ENCODE measurements around the gene KCNQ1.
A peak's percentile ranks its signal among the peaks of the same experiment; 100 is the strongest.

Gene KCNQ1

DNA sequence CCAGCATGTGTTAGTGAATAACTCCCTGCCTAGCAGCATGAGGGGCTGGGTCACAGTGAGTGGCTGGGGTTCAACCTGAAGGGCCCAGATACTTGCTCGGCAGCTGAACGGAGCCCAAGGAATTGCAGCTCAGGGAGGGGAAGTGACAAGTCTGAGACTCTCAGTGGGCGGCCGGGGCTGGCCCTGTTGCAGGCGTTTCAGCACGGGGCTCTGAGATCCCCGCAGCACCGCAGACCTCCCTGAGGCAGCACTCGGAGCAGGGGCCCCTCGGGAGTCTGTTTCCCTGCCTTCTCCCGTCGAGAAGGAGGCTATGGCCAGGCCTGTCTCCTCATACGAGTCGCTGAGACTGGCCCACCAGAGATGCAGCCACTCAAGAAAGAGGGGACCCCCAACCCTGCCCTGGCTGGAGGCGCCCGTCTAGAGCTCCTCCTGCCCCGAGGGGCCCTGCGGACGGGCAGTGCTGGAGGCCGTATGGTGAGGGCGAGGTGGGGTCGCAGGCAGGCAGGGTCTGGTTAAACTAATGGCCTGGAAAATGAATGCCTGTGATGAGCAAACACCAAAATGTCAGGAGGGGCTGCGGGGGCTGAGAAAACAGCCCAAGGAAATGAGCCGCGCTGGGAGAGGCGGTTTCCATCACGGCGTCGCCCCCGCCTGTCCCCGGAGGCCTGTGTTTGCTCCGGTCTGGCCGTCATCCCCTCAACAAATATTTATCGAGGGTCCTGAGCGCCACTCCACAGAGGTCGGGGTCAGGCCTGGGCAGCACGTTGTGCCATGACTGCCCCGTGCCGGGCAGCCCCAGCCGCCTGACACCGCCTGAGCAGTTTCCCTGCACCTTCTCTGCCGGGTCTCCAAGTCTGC, 35.0 kb upstream of the KCNQ1 start:
- DNase-seq (ENCODE audit: low spot score): no peak

DNA sequence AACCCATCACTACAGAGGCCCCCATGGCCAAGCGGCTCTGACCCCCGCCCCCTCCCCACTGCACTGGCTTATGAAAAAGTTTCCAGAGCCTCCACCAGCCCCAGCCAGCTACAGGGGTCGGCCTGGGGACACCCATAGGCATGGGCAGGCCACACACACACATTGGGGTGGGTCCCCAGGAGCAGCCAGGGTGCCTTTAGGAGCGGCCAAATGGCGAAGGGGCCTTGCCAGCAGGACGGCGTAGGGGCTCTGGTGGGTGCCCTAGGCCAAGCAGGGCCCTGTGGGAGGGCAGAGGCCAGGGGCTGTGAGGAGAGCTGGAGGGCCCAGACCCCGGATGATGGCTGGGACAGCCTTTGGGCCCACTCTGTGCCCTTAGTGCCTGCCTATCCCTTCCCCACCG, 34.2 kb upstream of the KCNQ1 start:
- no peak for DNase-seq (ENCODE audit: low spot score)

DNA sequence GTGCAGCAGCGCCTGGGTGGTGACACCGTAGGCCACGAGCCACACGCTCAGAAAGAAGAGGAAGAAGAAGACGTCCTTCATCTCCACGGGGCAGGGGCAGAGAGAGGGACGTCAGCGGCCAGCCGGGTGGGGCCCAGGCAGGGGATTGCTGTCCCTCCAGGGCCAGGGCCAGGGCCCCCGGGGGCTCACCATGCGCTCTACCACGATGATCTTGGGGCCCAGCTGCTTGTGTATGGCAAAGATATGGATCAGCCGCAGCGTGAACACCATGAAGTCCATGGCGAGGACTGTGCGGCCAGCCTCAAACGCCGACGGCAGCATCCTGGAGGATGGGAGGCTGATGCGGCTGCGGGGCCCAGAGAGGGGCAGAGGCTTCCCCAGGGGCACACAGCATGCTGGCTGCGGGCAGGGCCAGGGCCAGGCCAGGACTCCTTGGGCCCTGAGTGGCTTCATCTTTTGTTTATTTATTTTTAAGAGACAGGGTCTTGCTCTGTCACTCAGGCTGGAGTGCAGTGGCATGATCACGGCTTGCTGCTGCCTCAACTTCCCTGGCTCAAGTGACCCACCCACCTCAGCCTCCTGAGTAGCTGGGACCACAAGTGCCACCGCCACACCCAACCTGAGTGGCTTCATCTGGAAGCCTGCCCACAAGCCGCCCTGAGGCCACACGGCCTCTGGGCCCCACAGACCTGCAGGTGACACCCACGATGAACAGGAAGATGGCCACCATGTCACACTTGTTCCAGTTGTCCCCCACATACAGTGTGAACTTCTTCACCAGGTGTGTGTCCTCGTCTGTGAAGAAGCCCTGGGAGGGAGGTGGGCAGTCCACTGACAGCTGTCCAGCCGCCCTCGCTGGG, 33.1 kb upstream of the KCNQ1 start:
- DNase-seq (ENCODE audit: low spot score): no peak

DNA sequence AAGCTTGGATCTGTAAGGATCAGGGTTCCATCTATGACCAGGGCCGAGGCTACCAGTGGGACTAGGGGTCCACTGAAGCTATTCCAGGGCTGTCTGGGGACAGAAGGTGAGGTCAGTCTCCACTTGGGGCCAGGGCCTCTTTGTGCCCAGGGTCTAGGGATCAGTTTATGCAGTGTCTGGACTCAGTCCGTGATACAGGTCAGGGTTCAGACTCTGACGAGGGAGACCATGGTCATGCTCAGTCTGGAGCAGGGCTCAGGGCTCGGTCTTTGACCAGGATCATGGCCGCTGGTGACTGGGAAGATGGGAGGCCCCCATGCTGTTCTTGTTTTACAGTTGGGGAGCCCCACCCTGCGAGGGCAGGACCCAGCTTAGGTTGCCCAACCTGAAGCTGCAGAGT, 32.5 kb upstream of the KCNQ1 start:
- no peak for DNase-seq (ENCODE audit: low spot score)

DNA sequence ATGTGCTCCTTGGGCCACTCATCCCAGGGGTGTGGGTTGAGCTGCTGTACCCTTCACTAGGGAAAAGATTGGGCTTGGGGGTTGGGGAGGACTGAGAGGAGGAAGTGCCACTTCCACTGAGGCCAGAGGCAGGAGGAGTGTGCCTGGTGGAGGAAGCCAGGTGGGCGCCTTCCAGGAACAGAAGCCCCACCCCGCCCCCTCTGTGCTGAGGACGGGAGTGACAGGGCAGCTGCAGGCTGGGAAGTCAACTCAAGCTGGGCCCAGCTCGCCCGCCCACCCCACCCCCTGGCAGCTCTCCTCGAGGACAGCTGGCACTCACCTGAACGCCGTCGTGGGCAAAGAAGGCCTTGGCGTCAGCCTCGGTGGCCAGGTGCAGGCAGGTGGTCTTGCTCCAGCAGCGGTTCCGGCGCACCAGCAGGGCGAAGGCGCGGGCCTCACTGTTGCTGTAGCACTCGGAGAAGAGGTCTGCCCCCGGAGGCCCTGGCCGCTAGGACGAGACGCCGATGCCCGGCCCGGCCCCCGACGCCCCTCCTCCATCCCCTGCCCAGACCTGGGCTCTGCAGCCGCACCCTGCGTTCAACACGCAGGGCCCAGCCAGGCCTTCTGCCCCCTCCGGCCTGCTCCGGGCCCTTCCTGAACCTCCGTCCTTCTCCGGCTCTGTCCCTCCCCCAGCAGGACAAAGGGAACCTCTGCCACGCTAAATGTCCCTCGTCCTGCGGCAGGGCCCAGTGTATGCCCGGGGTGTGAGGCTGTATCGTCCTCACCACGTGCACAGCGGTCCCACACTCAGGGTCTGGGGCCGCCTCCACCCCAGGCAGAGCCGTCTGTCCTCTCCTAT, 30.8 kb upstream of the KCNQ1 start:
- no peak for DNase-seq (ENCODE audit: low spot score)

DNA sequence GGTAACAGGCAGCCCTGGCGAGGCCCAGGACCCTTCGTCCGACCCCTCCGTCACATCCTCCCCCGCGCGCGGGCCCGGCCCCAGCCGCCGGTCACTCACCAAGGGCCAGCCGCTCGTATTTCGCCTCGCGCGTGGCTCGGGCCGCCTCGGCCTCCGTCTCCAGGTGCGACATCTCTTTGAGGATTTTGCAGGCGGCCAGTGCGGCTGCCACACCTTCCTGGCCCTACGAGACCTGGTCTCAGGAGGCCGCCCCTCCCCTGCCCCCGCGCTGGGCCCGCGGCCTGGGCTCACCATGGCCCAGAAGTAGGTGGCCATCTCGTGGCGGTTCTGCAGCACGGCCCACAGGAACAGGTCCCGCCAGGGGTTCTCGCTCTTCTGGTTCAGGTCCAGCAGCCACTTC, 30.2 kb upstream of the KCNQ1 start:
- no peak for DNase-seq (ENCODE audit: low spot score)

DNA sequence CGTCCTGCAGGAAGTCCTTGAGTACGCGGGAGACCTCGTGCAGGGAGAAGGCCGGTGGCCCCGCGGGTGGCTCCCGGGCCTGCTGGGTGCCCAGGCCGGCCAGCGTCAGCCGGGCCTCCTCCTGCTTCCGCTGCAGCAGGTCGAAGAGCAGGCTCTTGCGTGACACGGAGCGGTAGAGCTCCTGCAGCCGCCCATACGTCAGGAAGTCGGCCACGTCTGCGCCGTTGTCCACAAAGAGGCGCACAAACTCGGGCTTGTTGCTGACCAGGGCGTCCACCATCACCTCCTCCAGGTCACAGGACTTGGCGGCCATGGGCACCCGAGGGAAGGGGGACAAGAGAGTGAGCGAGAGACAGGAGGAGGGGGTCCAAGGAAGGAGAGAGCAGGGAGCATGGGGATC, 29.6 kb upstream of the KCNQ1 start:
- DNase-seq (ENCODE audit: low spot score): no peak

DNA sequence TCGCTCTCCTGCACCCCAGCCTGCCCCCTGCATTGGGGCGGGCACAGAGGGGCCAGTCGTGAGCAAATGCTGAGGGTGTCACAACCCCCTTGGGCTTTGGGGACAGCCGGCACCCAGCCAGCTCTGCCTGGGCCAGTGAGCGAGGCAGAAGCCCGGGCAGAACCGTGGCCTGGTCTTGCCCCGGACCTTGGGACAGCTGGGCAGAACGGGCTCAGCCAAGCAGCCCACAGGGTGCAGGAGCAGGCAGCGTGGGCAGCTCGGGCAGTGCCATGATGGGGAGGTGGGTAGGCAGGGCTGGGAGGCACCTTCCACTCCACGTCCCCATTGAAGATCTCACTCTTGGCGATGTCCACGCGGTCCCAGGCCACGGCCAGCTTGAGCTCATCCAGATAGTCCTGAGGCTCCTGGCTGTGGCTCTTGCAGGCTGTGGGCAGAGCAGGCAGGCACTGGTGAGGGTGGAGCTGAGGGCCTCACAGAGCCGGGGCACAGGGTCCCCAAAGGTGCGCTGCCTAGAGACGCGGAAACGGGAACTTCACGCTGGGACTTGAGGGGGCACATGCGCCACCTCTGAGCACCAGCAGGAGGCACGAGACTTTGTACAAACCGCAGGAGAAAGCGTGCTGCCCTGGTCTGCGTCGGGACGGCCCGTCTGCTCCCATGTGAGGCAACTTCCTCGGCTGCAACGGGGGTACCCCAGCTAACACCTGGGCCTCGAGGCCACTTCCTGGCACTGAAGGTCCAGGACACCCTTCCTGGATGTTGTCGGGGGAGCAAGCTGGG, 29.0 kb upstream of the KCNQ1 start:
- no peak for DNase-seq (ENCODE audit: low spot score)

DNA sequence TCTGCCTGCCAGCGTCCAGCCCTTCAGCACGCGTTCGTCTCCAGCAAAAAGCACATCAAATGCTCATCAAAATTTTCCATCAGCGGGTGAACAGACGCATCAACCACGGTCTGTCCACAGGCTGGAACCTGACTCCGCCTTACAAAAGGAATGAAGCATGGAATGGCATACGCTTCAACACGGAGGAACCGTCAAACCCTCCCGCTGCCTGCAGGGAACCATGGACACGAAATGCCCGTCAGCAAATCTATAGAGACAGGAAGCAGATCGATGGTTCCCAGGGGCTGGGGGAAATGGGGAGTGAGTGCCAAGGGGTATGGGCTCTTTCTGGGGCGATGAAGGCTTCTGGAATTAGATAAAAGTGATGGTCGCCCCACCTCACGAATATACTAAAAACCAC, 28.0 kb upstream of the KCNQ1 start:
- DNase-seq (ENCODE audit: low spot score): no peak

DNA sequence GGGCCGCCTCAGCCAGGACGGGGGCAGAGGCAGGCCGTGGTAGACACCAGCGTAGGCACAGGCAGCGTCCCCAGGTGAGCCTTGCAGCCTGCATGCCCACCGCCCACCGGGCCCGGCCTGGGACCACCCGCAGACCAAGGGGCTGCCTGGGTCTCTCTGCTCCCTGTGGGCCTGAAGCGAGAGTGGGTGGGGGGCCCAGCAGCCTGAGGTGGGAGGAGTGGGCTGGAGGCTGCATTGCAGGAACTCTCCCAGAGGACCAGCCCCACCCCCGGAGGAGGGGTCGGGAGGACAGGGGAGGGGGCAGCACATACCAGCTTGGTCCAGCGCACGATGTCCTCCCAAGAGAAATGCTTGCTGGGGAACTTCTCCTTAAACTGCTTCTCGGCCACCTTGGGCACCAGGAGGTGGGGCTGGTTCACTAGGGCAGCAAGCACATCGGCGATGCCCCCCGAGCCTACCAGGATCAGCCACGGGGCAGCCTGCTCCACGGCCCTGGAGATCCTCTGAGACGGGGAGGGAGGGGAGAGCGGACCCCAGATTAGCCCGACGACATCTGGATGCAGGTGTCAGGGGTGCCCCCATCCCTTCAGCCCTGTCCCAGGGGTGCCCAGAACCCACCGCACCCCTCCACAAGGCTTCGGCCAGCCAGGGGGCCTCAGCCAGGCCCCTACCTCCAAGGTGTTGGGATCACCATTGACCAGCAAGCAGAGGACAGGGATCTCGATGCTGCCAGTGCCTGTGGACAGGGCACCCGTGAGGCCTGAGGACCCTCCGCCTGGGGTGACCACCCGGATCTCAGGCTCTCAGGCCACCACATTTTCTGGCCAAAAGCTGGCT, 26.7 kb upstream of the KCNQ1 start:
- no peak for DNase-seq (ENCODE audit: low spot score)

DNA sequence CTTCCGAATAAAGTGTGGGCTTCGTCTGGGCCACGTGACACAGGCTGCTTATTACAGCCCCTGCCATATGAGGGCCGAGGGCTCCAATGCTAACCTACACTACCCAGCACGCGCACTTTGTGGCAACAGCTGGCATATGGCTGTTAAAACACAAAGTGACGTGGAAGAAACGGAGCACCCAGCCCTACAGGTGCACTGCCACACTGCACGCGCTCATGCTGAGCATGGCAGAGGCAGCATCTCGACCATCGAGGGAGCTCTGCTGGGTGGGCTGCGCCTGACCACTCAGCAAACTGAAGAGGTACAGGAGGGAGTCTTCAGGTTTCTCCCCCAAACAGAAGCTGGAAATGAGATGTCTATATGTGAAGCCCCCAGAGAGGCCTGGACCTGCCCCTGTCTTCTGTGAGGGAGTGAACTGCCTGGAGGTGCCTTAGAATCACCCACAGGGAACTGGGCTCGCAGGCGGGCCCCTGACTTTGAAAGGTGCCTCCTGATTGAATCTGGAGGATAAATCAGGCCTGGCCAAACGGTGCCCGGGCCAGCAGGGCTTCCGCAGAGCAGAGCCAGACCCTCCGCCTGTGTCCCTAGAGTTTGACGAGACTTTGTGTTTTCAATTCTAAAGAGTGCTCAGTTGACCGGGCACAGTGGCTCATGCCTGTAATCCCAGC, 26.0 kb upstream of the KCNQ1 start:
- DNase-seq (ENCODE audit: low spot score): no peak

DNA sequence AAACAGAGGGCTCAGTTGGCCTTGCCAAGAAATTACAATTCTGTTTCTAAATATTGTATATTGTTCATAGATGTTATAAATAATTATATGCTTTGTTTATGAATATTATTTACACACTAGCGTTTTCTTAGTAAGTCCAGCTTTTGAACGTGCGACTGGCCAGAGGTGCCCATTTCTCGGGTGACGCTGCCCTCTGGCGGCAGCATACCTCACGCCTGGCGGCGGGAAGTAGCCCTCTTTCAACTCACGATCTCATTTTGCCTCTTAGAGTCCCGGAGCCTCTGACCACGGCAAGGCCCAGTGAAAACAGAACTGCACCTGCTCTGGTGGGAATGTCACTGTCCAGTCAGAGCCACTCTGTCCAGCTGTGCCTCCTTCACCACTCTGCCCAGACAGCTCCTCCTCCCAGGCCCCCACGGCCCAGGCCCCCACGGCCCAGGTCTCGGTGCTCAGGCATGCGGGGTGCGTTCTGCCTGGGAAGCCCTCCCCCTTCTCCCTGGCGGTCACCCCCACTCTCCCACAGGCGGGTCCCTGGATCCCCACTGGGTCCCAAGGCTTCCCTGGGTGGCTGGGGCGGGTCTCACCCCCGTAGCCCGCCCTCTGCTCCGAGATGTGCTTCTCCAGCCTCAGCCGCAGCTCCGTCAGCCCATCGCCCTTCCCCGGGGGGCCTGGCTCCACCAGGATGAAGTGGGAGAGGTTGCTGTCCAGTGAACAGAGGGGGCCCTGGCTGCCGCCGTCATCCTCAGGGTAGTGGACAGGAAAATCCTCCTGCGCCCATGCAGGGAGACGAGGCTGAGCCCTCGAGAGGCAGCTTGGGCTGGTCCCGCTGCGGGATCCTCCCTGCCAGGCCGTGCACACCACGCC, 24.9 kb upstream of the KCNQ1 start:
- DNase-seq (ENCODE audit: low spot score): peak; percentile 63

DNA sequence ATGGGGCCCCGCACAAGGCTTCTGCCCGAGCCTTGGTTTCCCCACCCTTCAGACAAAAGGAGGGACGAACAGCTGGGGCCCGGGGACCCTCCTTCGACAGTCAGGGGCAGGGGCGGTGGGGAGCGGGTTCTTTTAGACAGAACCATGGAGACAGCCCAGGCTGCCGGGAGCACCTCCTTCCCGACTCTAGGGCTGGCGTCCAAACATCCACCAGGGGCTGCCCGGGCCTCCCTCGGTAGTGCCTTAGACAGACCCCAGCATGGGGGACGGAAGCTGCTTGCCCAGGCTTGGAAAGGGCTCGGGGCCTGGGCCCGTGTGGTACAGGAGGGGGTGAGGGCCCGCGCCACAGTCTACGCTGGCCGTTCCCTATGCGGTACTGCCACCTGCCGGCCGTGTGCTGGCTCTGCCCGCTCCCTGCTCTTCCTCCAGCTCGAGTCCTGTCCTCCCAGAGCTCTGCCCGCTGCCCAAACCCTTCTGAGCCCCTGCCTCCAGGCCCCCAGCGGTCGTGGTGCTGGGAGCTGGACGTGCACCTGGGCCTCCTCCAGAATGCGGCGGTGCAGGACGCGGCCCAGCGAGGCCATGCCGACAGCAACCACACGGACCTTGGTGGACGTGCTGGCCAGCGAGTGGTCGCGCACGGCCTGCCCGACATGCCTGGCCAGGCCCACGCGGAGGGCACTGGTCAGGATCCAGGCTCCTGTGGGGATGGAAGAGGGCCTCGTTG, 24.1 kb upstream of the KCNQ1 start:
- peak; percentile 65 for DNase-seq (ENCODE audit: low spot score)

DNA sequence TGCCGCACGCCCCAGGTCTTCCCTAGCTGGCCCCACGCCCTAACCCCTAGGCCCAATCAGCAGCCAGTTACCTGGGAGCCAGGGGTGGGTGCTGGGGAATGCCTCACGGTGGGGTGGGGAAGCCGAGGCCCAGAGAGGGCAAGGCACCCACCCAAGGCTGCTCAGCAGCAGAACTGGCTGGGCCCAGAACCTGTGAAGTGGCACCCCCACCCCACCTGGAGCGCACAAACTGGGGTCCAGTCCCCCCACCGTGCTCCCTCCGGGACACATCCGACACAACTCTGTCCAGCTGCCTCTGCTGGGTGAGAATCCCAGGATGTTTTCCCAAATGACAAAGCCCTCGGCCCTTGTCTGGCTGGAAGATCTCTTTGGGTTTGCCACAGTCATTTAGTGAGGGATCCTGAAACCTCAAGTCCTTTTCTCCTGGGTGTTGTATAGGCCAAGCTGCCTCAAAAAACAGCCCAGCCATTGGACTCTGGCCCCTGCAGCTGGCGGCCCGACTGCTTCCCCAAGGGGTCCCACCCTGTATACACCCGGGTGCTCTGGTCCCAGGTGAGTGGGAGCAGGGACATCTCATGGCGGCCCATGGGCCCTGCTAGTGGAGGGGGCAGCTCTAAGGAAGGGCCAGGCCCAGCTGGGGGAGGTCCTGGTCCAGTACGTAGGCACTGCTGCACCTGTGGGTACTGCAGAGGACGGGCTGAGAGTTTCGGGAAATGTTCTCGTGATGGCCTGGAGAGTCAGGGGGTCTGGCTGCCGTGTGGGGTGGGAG, 23.4 kb upstream of the KCNQ1 start:
- no peak for DNase-seq (ENCODE audit: low spot score)

DNA sequence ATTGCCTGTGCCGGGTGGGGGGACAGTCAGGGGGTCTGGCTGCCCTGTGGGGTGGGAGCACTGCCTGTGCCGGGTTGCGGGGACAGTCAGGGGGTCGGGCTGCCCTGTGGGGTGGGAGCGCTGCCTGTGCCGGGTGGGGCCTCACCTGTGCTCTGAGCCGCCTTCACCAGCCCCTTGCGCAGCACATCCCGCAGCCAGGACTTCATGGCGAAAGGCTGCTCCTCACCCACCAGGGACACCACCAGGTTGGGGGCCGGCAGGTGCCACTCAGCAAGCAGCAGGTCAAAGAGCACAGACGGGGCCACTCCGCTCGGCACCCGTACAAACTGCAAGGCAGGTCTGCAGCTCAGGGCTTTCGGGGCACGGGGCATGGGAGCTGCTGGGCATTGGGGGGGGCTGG, 22.8 kb upstream of the KCNQ1 start:
- no peak for DNase-seq (ENCODE audit: low spot score)

DNA sequence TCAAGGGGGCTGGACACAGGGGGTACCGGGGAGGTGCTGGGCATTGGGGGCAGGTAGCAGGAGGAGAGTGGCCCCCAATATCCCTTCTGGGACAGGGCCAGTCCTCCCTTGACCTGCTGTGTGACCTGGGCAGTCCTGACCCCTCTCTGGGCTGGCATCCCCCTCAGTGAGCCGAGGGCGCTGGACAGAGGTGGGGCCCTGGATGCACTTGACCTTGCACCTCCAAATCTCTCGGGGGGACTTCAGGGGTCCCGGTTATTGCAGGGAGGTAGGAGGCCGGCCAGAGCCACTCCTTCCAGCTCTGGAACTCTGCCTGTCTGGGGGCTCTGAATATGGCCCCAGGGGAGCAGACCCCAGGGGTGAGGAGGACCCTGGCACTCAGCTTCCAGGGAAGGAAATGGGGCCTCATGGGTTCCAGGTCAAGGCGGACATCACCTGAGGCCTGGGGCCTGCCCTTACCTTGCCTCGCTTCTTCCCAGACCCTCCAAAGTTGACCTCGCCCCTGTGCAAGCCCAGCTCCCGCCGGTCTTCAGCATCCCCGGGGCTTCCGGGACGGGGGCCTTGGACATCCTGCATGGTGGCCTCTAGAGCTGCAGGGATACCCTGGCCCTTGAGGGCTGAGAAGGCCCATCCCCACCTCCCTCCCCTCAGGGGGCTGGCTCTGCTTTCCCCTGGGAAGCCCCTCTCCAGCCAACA, 22.2 kb upstream of the KCNQ1 start:
- no peak for DNase-seq (ENCODE audit: low spot score)
